ENCODE measurements around the gene BNIP2.

Gene BNIP2

DNA sequence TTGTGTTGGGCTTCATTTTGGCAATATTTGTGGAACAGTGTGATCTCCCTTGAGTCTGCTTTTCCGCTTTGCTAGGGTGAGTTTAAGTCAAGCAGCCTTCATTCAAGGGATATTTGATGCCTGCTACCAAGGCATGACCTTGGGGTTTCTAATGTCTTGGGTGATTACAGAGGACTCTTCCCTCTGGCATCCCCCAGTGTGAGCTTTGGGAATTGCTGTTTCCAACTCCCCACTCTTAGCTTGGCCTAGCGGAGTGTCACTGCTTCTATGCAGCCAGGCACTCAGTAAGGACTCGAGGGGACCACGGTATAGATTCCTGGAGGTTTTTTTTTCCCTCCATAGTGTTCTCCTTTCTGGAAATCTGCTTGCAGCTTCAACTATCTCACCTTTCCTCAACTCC lies 56.4 kb downstream of the BNIP2 start:
- ChIA-PET CTCF (interaction anchor here (1.3 to 3.8 kb wide), 4 partner anchors 9 to 104 kb away, joined by 5 to 9 read pairs (median 7); no protein-coding TSS in a partner anchor), POLR2A (no interaction called here)
- no peak for TF ChIP-seq CTCF (IDR thresholded peaks at IDR 0.05; ENCODE audit: control extremely low read depth, extremely low read depth, low read depth, missing control alignments)
- DNase-seq (ENCODE audit: extremely low spot score) = no peak

- peak; percentile 42 for TF ChIP-seq CTCF (IDR thresholded peaks at IDR 0.05; ENCODE audit: control extremely low read depth, extremely low read depth, low read depth, missing control alignments)
- ChIA-PET CTCF (interaction anchor here (1.2 to 3.4 kb wide), 2 partner anchors 11 to 89 kb away, joined by 4 to 18 read pairs; partner anchors contain the start of gene GCNT3), POLR2A (no interaction called here)
- DNase-seq (ENCODE audit: extremely low spot score) = peak; percentile 79
Measured at GRCh38 chr15:59622289-59622688, 66.8 kb downstream of the BNIP2 start.

- no peak for DNase-seq (ENCODE audit: extremely low spot score)
- CTCF ChIA-PET = no interaction called here
- POLR2A ChIA-PET = no interaction called here
- TF ChIP-seq CTCF (IDR thresholded peaks at IDR 0.05; ENCODE audit: control extremely low read depth, extremely low read depth, low read depth, missing control alignments) = no peak
Measured at GRCh38 chr15:59618406-59618805, 70.7 kb downstream of the BNIP2 start.

- POLR2A ChIA-PET = no interaction called here
- CTCF ChIA-PET = interaction anchor here (0.8 to 3.7 kb wide), 6 partner anchors 14 to 87 kb away, joined by 3 to 14 read pairs (median 4); no protein-coding TSS in a partner anchor
- DNase-seq (ENCODE audit: extremely low spot score) = no peak
- TF ChIP-seq CTCF (IDR thresholded peaks at IDR 0.05; ENCODE audit: control extremely low read depth, extremely low read depth, low read depth, missing control alignments) = no peak
Measured at GRCh38 chr15:59616379-59616778, 72.7 kb downstream of the BNIP2 start.

DNA sequence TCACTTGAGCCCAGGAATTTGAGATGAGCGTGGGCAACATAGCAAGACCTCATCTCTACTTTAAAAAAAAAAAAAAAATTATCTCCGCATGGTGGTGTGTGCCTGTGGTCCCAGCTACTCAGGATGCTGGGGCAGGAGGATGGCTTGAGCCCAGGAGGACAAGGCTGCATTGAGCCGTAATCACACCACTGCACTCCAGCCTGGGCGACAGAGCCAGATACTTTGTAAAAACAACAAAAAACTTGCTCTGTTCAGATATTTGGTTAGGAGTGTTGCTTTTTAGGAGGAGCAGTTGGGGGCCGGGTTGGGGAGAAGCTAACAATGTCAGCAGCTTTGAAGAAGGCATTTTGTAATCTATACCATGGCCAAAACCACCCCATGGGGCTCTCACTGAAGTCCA lies 73.5 kb downstream of the BNIP2 start:
- POLR2A ChIA-PET = interaction anchor here (1.0 kb wide), 1 partner anchor 9 kb away, joined by 3 read pairs; no protein-coding TSS in a partner anchor
- CTCF ChIA-PET = interaction anchor here (1.1 to 3.7 kb wide), 4 partner anchors 14 to 86 kb away, joined by 3 to 14 read pairs (median 8); no protein-coding TSS in a partner anchor
- no peak for TF ChIP-seq CTCF (IDR thresholded peaks at IDR 0.05; ENCODE audit: control extremely low read depth, extremely low read depth, low read depth, missing control alignments)
- no peak for DNase-seq (ENCODE audit: extremely low spot score)

GRCh38 chr15:59614153-59614552 lies 75.0 kb downstream of the BNIP2 start:
- no peak for TF ChIP-seq CTCF (IDR thresholded peaks at IDR 0.05; ENCODE audit: control extremely low read depth, extremely low read depth, low read depth, missing control alignments)
- POLR2A ChIA-PET = no interaction called here
- CTCF ChIA-PET = interaction anchor here (3.7 kb wide), 1 partner anchor 81 kb away, joined by 14 read pairs; no protein-coding TSS in a partner anchor
- no peak for DNase-seq (ENCODE audit: extremely low spot score)

Measured in GM10248 (cell line).